CD1c-positive myeloid dendritic cell (primary cell): ENCODE results near the gene SLC7A6OS.

ENCODE experiments used
- DNase-seq: peaks from one replicate; pipeline ENCODE4 v3.0.0-alpha.2; 2016; ENCODE audit errors: extremely low spot score

Gene SLC7A6OS

GRCh38 chr16:68344252-68344651 is 33.5 kb upstream of the SLC7A6OS start:
- DNase-seq, result no peak

GRCh38 chr16:68343137-68343536 is 32.4 kb upstream of the SLC7A6OS start:
- no peak for DNase-seq

- no peak for DNase-seq
Measured at GRCh38 chr16:68342620-68343019, 31.9 kb upstream of the SLC7A6OS start.

GRCh38 chr16:68339214-68339613 is 28.5 kb upstream of the SLC7A6OS start:
- DNase-seq, result no peak

- DNase-seq, result no peak
Measured at GRCh38 chr16:68338326-68339119, 27.8 kb upstream of the SLC7A6OS start.

GRCh38 chr16:68335175-68335574 is 24.4 kb upstream of the SLC7A6OS start:
- DNase-seq, result no peak

- DNase-seq, result peak; percentile 63
Measured at GRCh38 chr16:68332411-68333121, 21.8 kb upstream of the SLC7A6OS start.

GRCh38 chr16:68331879-68332410 is 21.2 kb upstream of the SLC7A6OS start:
- no peak for DNase-seq

- DNase-seq, result no peak
Measured at GRCh38 chr16:68328860-68329390, 18.2 kb upstream of the SLC7A6OS start.

GRCh38 chr16:68328151-68328859 is 17.6 kb upstream of the SLC7A6OS start:
- peak; percentile 88 for DNase-seq

GRCh38 chr16:68324780-68325357 is 14.1 kb upstream of the SLC7A6OS start:
- no peak for DNase-seq

GRCh38 chr16:68324336-68324735 is 13.6 kb upstream of the SLC7A6OS start:
- no peak for DNase-seq

GRCh38 chr16:68319185-68319908 is 8.6 kb upstream of the SLC7A6OS start:
- DNase-seq, result no peak

GRCh38 chr16:68313116-68313515 is 2.4 kb upstream of the SLC7A6OS start:
- no peak for DNase-seq

- peak; percentile 73 for DNase-seq
Measured at GRCh38 chr16:68310437-68310773, 341 bp downstream of the SLC7A6OS start.

- DNase-seq, result no peak
Measured at GRCh38 chr16:68309799-68310198, 947 bp downstream of the SLC7A6OS start.

- DNase-seq, result no peak
Measured at GRCh38 chr16:68306633-68307032, 4.1 kb downstream of the SLC7A6OS start.

- DNase-seq, result no peak
Measured at GRCh38 chr16:68300734-68301459, 9.8 kb downstream of the SLC7A6OS start.

GRCh38 chr16:68299571-68300453 is 10.9 kb downstream of the SLC7A6OS start:
- DNase-seq, result no peak
